GM15510 (cell line): Measurements from ENCODE around the gene CACNA2D1.

Source experiments
- POLR2A ChIP-seq: IDR thresholded peaks from 3 replicates; pipeline ENCODE4 v1.6.1; 2011; ENCODE audit warnings: borderline replicate concordance; ENCODE audit not compliant: insufficient read length; ENCODE audit errors: extremely low read depth

The CACNA2D1 gene

DNA sequence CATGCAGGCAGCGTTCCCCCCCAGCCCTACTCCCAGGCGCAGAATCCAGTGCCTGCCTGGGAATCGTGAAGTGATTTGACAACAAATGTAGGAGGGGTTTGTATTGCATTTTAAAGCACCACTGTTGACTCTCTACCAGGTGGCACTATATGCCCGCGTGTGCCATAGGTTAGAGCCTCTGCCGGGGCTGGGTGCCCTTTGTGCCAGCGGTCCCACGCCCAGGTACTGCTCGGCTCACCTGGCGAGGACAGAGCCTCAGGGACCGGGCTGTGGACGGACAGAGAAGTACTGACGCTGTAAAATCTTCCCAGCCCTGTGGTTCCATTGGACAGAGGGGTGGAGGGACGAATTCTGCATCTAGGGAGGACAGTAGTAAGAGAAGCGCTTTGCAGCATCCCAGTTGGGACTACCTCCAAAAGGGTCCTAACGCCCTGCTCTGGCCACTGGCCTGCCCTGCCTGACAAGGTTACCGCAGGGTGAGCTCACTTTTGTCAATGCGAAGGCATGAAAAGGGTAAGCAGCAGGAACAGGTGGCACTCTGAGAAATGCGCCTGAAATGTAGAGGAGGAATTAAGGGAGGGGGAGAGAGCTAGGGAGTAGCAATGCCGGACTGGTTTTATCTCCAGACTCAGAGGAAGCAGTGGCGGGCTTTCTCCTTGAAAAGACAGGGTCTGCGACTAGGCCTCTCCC is 788 bp upstream of the CACNA2D1 start:
- no peak for TF ChIP-seq POLR2A

DNA sequence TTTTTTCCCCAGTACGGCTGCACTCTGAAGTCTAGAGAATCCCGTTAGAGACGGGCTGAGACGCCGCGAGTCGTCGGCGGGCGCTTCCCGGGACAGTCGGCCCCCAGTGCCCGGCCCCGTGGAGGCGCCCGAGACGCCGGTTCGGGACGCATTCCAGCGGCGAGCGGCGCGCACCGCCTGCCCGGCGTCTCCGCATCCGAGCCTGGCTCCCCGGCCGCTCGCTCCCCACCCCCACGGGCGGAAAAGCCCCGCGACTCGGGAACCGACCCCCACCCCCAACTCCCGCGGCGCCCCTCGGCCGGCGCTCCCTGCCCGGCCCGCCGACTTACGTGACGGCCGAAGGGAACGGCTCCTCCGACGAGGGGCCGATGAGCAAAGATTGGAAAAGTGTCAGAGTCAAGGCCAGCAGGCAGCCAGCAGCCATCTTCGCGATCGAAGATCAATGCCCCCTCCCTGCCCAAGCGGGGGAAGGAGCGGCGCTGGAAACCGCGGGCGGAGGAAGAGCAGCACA is 486 bp downstream of the CACNA2D1 start:
- no peak for TF ChIP-seq POLR2A

DNA sequence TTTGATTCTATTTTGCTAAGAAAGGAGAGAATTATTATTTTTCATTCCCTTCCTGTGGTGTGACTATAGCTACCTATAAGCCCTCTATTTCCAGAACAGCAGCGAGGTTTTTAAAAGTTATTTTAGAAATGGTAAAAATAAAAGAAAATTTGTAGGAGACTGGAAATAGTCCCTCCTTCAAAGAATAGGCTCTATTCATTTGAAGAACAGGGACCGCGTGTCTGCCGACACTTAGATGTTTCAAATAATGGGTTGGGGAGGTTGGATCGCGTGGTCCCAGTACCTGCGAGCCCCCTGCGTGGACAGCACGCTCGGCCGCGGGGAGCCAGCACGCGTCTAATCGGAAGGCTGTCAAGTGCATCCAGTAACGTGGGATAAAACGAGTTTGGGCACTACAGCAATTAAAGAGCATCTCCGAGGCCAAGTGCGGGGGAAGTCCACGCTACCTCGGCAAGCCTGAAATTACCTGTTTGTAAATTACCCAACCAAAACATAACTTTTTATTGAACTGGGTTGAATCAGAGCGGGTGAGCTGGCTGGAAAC is 1.0 kb downstream of the CACNA2D1 start:
- TF ChIP-seq POLR2A = no peak

DNA sequence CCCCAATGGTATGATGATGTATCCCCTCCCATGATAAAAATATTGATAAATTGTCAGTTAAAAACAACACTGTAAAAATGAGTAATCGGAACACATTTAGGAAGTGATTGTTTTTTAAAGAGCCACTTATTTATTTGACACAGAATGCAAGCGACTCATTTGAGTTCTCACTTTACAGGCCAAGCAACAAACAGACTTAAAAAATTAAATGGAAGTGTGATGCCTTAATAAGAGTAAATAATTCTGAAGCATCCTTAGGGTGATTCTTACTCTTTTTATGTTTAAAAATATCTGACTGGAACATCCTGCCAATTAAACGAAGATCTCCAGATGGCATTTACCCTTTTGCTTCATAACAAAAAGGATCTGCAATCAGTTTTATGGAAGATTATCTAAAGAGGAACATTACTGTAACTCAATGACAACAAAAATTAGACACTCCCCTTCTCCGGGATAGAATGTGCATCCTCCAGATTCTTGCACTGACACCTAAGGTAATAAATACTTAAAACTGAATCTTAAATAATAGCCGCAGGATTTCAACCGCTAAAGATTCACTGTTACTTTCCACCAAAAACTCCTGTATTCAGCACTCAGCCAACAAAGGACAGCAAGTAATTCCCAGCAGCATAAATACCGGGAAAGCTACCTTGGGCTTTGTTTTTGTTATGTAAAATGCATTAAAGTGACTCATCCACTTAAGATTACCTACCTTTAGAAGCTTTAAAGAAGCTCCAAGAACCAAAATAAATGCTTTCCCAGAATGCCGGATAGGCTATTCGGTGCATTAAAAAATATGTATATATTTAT is 1.7 kb downstream of the CACNA2D1 start:
- no peak for TF ChIP-seq POLR2A

DNA sequence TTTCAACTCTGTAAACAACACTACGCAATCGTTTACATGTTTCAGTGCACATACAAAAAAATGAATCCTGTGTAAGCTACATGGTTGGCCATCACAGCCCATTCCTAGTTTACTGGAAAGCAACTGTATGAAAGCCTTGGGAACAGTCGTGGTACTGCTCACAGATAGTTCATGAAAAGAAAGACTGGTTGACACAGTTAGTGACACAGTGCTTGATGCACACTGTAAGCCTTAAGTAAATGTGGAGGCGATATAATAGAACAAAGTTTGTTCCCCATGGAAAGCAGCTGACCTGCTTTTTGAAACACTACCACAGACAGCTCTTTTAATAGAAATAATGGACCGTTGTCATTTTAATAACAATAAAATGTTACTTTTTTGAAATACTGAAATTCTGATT is 5.1 kb downstream of the CACNA2D1 start:
- no peak for TF ChIP-seq POLR2A

DNA sequence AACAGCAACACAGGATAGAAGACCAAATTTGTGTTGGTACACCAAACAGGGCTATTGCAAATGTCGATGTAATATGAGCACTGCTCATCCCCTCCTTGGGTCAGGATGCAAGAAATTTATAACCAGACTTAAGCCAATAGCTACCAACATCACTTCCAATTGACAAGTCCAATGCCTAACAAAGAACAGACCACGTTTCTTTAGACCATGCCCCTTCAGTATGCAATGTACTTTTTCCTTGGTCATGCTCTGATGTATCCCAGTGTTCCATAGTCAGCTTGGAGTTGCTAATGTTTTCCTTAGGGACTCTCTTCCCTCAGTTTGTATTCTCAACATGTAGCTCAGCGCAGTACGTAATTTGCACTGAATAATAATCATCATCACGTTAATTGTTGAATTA is 7.8 kb downstream of the CACNA2D1 start:
- TF ChIP-seq POLR2A = no peak

DNA sequence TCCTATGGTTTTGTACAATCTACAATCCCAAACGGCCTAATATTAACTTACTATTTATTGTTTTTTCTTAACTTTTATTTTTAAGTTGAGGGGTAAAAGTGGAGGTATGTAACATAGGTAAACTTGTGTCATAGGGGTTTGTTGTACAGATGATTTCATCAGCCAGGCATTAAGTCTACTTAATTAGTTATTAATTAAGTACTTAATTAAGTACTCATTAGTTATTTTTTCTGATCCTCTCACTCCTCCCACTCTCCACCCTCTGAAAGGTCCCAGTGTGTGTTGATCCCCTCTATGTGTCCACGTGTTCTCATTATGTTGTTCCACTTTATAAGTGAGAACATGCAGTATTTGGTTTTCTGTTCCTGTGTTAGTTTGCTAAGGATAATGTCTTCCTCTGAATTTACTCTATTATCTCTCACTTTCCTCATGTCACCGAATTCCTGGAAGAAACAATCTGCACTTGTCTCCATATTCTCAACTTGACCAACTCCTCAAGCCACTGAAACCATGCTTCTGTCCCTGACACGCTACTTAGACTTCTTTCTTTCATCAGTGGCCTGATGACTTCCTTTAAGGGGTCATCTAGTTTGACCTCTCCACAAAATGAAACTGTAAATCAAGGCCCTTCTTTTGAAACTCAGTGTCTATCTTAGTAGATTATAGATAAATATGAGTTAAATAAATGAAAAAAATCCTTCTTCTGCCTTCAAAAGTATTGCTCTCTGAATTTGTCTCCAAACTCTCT is 9.1 kb downstream of the CACNA2D1 start:
- no peak for TF ChIP-seq POLR2A

DNA sequence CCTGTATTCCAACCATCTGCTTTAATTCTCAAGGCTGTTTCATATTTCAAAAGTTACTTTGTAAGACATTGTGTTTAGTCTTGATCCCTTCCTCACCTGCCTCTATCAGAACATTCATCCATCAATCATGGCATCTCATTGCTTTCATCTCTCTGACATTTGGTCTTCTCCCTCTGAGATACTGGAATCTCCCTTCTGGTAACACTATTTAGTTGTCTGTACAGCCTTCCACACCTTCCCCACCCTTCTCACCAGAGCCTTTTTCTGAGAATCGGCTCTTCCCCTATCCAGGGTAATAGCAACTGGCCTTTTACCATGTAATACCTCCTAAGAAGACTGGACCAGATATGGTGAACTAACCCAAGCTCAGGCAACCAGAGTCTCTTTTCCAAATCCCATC is 10.1 kb downstream of the CACNA2D1 start:
- TF ChIP-seq POLR2A = no peak

DNA sequence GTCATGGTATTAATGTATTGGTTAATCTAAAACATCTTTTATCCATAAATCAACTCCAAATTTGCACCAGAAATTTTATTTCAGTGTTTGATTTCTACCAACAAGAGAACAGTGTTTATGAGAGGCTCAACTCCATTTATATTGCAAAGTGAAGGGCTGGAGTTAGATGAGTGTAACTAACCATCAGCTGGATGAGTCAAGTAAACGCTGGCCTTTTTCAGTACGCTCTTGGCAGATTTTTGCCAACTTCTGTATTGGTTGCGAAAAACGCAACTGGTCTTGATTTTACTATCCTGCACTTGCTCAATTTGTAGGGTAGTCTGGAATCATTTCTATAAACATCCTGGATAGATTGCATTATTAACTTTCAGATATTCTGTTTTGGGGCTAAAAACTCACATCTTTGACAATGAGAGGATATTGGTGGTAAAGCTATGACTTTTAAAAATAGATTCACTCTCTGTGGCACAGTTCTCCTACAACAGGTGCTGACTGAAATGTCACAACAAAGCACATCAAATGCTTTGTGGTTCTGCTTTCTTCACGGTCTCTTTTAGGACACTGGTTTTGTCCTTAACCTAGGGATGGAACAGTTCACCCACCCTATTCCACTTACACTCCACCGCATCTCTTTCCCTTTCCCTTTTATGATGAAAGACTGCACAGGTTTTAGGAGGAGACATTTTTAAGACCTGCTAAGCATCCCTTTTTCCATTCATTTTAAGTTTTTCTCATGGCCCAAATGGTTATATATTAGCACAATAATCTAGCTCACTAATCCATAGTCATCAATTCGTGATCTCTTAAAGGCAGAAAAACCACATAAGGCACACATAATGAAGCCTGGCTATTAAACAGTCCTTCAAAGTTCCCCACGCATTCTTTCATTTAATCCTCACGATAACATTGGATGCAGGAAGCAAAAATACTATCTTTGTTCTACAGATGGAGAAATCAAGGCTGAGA is 12.8 kb downstream of the CACNA2D1 start:
- no peak for TF ChIP-seq POLR2A

DNA sequence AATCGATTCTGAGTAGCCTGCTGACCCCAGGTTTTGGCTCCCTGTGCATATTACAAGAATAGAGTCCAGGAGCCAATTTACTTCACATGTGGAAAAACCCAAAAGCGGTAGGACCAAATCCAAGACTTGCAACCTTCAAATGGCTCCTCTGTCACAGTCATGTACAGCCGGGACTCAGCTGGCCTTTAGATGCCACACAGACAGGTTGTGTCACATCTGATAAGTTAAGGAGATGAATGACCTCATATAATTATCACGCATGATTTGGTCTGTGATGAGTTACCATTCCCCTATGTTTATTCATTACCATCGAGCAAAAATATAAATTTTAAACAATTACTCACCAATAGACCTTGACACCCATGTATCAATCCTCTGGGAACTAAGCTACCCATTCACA is 14.2 kb downstream of the CACNA2D1 start:
- no peak for TF ChIP-seq POLR2A

DNA sequence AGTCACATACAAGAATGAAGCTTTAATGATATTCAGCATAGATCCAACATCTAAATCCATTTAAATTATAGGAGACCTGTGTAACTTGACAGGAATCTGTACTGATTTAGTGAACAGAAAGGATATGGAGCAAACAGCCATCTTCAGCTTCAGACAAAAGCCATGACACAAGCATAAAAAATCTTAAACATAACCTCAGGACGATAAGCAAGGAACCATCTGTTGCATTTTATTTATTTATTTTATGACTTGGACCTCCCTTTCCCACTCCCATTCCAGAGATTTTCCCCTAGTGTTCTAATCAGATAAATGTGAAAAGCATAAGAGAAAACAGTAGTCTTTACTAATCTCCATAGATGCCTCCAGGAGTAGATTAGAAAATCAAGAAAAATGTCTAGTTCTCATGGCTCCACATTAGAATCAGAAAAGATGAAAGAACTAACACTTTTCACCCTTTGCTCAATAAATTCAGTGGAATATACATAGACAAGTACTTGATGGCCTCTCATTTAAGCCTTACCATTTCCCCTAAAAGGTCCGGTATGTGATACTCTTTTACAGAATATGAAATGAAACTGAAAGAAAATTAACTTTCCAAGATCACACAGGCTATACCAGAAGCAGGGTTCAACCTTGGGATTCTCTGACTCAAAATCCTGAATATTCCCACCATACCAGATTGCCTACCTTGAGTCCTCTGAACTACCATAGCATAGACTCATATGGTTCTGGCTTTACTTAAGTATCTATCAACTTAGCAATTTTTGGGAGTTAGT is 15.2 kb downstream of the CACNA2D1 start:
- no peak for TF ChIP-seq POLR2A

DNA sequence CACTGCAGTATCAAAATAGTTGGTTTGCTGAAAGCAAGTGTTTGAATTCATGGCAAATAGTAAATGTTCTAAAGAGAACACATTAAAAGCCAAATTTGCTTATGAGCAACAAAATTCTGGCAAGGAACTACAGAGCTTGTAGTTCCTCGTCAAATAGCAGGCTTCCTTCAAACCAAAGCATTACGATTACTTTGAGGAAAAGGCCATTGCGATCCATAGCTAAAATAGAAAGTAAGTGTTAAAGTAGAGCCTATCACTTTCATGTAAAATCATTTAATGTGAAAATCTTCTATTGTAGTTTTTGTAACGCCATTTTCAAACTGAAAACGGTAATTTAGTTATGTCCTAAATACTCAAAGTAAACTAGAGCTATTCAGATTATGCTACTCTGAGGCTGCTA is 20.1 kb downstream of the CACNA2D1 start:
- TF ChIP-seq POLR2A = no peak

DNA sequence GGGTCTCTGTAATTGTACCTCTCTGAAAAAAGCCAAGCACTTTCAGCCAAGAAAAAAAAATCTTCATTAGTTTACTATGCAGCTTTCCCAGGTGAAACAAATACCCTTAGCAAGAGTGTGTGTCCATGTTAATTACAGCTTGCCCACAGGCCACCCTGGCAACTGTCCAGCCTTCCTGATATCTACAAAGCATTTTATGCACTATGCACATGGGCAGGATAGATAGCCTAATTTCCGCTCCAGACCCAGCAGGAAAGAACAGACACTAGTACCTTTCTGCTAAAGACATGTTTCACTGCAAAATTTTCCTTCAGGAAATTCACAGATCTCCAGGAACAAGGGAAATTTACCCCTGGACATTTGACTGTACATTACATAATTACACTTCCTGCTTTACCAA is 24.4 kb downstream of the CACNA2D1 start:
- TF ChIP-seq POLR2A = no peak

DNA sequence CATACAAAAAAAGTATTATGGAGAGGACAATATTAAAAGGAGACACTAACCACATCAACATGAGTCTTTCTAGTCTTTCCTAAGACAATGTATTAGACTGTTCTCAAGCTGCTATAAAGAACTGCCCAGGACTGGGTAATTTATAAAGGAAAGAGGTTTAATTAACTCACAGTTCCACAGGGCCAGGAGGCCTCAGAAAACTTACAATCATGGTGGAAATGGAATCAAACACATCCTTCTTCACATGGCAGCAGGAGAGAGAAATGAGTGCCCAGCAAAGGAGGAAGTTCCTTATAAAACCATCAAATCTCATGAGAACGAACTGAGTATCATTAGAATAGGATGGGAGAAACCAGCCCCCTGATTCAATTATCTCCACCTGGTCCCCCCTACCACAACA is 25.7 kb downstream of the CACNA2D1 start:
- TF ChIP-seq POLR2A = no peak

DNA sequence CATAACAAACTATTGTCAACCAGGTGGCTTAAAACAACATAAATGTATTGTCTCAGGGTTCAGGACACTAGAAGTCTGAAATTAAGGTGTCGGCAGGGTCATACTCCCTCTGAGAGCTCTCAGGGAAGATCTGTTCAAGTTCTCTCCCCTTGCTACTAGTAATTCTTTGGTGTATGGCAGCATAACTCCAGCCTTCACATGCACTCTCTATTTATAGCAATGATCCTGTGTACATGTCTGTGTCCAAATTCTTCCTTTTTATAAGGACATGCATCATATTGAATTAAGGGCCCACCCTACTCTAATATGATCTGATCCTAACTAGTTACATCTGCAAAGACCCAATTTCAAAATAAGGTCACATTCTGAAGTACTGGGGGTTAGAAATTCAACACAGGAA is 27.2 kb downstream of the CACNA2D1 start:
- TF ChIP-seq POLR2A = no peak
